NCI-H1092 treated with DMSO at 0.1 percent for 48 hours (cell line): ENCODE measurements around the gene RNASET2.

ENCODE experiments used
- DNase-seq: peaks from one replicate; lab custom pipeline; 2025; lab: John Stamatoyannopoulos, UW

Gene RNASET2

DNA sequence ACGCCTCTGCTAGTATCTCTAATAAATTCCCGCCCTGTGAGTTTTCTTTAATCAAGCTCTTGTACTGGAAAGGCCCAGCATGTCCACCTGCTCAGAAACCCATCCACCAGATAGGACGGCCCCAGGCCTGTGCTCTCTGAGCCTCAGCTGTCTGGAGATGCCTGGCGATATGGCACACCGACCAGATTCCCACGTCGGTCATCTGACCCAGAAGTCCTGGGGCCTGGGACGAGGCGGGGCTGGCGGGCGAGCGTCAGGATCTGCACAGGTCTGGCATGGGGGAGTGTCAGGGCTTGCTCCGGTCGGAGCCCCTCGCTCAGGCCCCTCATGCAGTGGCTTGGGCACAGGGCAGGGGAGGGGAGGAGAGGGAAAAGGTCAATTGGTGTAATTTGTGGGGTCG is 10.2 kb downstream of the RNASET2 start:
- DNase-seq: no peak

DNA sequence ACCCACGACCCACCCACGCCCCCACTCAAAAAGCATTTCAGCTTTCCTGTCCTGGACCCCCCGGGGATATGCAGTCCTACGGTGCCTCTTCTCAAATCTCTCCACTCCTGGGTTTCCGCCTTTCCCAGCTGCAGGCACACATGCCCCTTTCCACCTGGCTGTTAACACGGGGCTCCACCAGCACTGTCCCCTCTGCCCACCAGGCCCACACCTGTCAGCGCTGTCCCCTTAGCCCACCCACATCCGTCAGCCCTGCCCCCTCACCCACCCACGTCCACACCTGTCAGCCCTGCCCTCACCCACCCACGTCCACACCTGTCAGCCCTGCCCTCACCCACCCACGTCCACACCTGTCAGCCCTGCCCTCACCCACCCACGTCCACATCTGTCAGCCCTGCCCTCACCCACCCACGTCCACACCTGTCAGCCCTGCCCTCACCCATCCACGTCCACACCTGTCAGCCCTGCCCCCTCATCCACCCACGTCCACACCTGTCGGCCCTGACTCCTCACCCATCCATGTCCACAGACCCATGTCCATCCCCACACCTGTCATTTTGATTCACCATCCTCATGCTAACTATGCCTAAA is 11.6 kb downstream of the RNASET2 start:
- no peak for DNase-seq

DNA sequence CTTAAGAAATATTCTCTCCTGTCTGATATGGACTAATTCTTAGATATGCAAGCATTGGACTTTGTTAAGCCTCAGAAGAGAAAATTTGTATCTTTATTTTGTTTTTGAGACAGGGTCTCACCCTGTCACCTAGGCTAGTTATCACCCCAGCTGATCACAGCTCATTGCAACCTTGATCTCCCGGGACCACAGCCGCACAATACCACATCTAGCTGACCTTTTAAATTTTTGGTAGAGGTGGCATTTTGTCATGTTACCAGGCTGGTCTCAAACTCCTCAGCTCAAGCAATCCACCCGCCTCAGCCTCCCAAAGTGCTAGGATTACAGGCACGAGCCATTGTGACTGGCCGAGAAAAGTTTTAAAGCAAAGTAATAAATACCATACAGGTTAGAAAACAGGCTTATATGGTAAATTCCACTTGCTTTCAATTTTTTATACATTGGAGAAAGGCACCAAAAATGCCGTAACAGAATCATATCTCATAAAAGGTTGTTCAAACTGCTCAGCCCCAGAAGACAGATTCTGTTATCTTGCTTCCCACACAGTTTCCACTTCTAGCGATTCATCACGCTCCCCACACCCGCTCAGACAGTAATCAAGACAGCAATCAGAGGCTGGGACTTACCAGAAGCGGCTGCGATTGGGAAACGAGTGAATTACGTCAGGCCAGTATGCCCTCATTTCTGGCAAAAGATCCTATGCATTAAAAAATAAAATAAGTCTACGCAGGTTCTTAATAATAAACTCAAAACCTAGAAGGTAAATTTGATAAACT is 13.8 kb downstream of the RNASET2 start:
- DNase-seq: no peak

DNA sequence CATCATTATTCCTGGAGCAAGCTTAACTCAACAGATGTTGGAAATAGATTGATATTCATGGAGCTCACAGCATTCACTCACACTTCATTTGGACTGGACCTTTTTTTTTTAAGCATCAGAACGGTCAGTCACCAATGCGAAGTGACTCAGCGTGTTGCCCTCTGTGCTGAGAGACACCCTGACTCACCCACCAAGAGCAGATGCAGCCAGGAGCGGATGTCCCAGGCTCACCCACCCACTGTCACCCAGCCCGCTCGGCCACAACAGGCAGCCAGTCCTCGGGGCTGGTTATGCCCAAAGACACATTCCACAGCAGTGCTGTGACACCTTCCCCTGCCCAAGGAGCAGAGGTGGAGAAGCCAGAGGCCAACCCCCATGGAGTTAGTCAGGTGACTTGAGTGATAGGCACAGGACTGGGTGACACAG is 15.7 kb downstream of the RNASET2 start:
- DNase-seq: no peak

DNA sequence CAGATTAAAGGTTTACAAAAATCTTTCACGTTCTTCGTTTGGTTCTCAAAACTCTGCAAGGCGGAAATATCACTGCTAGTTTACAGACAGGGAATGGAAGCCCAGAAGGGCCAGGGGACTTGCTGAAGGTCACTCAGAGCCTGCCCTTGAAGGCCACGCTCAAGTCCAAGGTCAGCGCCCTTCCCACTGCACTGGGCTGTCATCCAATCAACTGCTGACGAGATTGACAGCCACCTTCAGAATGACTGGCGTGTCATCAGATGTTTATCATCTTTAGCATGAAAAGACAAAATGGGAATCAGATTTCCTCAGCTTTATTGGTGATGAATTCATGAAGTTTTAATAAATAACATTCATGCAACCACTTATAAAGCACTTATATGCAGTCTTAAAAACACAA is 16.5 kb downstream of the RNASET2 start:
- no peak for DNase-seq

DNA sequence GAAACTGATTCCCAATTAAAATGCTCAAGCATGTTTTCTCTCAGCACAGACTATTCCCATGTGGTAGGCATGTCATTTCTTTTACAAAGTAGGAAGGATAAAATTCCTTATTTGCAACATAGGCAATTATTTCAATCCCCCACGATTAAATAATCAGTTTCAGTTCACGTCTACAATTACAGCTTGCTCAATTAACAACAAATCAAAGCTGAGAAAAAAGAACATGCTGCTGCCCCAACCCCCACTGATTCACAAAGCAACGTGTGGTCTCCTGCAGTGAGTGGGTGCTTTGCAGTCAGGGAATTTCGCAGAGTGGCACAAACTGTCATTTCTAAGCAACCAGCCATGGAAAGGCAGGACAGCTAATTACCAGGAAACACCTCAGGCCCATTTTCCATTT is 17.0 kb downstream of the RNASET2 start:
- no peak for DNase-seq

DNA sequence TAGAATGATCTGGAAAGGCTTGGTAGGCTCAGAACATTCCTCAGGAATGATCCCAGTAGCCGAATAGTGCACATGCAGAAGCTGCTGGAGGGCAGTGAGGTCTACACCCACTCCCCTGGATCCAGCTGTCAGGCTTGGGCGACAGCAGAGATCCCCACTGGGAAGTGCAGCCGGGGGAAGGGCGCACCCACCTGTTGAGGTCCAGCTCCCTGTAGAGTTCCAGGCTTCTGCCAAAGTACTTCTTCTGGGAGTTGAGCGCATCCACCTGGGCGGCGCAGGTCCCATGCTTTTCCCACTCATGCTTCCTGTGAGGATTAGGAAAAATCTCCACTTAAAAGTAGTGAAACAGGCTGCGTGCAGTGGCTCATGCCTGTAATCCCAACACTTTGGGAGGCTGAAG is 17.6 kb downstream of the RNASET2 start:
- DNase-seq: no peak

DNA sequence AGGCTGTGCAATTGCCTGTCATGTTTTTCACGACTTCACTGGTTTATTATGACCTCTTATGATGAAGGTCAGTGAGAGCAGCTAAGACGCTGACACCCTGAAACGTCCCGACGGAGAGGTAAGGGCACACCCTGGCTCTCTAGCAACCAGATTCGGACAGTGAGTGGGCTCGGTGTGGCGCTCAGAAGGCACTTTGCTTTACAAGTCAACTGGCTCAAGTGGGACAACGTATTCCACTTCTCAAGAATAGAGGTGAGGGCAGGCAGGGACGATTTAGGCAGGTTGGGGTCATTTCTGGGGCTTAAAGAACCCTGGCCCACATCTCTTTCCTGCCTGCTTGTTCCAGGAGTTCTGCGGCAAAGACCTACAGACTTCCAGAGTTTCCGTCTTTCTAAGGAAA is 18.2 kb downstream of the RNASET2 start:
- DNase-seq: no peak

DNA sequence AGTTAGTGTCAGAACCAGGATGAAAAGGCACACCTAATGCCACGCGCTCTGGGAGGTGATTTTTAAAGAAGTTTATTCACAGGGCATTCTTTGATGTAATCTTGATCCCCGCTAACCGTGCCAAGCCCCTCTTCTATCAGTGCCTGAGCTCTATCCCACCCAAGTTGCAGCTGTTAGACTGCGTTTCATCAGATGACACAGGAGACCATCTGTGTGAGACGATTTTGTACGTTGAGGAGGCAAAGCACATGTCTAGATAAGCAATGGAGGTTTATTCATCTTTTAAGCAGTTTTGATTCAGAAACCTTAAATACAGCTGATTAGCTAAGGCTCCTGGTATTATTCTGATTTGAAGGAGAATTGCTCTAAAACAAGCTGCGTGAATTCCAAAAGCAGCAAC is 18.6 kb downstream of the RNASET2 start:
- DNase-seq: no peak

DNA sequence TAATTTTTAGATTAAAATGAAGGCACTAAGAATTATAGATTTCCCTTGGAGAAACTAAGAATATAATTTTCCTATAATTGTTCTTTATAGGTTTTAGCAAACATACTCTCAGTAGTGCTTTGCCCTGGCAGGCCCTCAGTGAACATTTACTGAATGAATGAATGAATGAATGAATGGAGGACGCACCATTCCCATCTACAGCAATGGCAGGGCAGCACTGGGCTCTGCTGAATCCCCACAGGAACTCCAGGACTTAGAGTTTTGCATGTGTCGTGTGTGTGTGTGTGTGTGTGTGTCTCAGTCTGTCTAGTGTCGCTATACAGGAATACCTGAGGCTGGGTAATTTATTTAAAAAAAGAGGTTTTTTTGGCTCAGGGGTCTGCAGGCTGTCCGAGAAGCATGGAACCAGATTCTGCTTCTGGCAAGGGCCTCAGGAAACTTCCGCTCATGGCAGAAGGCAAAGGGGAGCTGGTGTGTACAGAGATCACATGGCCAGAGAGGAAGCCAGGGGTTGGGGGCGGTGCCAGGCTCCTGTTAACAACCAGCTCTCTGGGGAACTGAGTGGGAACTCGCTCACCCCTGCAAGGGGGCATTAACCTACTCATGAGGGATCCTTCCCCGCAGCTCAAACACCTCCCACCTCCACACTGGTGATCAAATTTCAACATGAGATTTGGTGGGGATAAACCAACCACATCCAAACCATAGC is 20.1 kb downstream of the RNASET2 start:
- no peak for DNase-seq

DNA sequence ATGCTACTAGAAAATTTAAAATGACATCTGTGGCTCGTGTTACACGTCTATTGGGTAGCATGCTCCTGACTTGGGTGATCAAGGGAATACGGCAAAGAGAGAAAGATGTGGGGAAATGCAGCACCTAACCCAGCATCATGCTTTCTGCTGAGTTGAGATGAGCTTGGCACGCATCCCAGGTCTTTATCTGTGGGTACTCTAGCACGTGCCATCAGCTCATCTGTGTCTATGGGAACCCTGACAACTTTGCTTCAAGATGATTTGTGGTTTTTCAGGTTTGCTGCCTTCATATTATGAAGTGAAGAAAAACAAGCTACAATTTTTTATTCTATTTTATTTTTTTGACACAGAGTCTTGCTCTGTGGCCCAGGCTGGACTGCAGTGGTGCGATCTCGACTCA is 21.0 kb downstream of the RNASET2 start:
- DNase-seq: peak; percentile 19

DNA sequence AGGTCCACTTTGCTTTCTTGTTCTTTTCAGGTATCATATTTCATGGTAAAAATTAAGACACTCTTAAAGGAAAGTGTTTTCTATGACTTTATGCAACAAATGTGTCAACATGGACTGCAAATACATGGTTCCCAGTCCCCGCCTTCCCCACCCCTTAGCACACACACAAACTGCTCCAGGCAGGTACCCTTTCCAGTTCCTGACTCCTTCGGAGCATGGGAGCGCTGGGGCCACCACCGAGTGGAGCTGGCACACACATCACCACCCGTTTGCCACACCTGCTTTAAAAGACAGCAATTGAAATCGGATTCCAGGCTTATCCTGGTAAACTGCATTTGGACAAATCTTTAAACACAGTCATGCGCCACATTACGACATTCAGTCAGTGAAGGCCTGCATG is 22.2 kb downstream of the RNASET2 start:
- no peak for DNase-seq

DNA sequence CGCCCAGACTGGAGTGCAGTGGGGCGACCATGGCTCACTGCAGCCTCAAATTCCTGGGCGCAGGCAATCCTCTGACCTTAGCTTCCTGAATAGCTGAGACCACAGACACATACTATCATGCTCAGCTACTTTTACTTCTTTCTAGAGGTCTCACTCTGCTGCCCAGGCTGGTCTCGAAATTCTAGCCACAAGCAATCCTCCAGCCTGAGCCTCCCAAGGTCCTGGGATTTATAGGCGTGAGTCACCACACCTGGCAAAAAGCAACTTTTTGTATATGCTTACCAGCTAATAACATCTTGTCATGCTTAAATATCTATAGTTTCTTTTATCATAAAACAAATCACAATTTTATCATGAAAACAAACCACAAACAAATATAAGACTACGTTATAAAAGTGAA is 23.0 kb downstream of the RNASET2 start:
- no peak for DNase-seq

DNA sequence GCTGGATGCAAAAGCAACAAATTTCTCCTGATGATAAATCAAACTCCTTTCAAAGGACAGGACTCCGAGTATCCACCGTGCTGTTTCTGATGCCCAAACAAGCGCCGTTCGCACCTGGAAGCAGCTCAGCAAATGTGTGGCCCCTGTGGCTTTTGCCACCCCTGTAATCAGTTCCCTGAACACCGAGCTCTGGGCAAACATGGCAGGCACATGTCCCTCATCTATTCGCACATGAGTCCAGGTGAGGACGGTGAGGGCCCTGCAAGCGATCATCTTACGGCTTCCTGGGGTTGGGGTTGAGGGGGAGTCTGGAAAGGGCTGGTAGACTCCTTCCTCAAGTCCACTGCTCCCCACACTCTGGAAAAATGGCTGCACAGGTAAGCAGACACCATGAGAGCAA is 23.7 kb downstream of the RNASET2 start:
- DNase-seq: no peak

DNA sequence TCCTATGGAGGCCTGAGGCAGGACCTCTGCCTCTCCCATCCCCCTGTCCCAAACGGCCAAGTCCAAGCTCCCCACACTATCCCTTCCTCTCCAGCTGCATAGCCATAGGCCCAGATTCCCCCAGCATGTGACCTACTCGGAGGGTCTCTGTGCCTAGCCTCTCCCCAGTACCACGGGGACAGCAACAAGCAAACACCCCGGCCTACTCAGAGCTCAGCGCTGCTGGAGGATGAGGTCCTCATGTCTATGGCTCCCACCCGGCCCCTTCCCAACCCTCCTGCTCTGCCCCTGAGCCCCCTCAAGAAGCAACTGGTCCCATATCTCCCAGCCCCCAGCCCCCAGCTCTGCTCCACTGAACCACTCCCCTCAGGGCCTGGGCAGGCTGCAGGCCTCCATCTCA is 24.2 kb downstream of the RNASET2 start:
- no peak for DNase-seq

DNA sequence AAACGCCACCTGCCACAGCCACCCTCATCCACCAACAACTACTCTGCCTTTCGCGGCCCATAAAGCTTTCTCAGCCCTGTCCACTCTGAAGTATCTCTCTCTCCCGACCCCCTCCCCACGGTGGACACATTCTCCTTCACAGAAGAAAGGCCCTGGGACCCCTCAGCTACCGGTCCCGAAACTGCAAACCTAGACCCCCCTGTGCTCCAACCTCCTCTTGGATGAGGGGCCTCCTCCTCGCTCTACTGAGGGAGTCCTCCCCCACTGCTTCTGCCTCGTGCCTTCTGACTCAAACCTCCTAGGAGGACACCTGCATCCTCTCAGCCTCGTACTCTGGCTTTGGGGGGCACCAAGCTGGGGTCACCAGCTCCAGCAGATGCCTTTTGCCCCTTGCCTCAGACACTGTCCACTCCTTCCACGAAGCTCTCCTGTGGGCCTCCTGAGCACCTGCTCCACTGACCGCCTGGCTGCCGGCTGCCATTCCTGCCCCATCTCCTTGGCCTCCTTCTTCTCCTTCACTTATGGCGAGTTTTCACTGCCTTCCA is 24.9 kb downstream of the RNASET2 start:
- no peak for DNase-seq

DNA sequence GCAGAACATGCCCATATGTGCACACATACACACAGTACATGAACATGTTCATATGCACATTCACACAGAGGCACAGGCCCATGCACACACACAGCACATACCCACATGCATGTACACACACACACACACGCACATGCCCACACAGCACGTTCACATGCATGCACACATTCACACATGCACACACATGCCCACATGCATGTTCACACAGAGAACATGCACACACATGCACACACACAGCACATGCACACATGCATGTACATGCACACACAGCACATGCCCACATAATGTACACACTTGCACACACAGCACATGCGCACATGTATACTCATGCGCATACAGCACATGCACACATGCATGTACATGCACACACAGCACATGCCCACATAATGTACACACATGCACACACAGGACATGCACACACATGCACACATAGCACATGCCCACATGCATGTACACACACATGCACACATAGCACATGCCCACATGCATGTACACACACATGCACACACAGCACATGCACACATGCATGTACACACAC is 25.9 kb downstream of the RNASET2 start:
- no peak for DNase-seq

DNA sequence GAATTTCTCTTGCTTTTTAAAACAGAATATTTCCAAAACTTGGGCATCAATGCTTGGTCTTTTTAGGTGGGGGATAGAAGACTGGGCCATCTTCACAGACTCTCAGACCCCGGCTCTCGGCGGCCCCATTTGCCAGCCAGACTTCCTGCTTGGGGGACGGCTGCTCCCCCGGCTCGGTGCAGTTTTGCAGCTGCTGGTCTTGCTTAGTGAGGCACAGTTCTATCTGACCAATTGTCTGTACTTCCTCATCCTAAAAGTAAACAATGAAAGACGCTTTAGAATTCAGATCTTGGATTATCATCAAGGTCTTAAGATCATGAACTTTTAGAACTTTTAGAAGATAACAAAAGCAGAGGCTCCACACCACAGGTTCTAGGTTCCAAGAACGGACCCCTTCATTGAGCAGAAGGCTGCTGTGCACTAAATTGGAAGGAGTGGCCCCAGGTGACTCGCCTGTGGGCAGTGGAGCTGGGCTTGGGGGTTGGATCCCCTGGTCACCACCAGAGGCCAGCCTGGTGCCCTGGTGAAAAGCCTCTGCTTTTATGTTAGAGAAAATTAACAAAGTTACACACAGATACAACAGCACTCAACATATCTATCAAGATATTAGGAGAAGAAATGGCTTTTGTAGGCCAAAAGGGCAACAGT is 26.7 kb downstream of the RNASET2 start:
- DNase-seq: no peak

DNA sequence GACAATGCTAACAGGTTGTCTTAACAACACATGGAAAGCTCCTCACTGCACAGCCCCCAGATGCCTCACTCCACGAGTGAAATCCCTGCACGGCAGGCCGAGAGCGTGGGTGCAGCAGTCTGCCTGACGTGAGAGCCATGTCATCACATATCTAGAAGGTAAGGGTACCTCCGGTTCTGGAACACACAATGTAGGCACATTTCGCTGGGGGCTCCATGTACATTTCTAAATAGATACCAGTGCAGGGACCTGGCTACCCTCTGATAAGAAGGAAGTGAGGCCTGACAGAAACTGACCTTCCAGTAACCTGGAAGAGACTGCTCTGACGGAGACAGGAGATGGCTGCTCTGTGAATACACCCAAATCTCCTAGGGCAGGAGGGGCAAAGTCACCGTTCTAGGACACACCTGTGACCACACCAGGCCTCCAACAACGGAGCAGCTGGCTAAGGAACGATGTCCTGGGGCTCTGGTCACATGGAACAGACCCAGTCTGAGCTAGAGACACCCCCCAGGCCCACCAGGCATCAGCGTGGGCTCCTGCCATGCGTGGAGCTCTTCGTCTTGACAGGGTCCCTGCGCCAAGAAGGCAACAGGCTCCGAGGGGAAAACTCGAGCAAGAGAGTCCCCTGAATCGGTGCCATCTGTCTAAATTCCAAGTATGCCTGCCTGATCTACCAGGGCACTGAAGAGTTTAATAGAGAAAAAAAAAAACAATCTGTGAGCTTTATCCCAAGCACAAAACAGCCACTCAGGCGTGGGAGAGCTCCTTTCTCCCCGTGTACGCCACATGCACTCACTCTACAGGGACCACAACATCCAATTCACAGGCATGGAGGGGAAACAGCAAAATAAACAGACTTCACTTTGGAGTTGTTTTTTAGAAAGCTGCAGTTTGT is 27.5 kb downstream of the RNASET2 start:
- DNase-seq: no peak

DNA sequence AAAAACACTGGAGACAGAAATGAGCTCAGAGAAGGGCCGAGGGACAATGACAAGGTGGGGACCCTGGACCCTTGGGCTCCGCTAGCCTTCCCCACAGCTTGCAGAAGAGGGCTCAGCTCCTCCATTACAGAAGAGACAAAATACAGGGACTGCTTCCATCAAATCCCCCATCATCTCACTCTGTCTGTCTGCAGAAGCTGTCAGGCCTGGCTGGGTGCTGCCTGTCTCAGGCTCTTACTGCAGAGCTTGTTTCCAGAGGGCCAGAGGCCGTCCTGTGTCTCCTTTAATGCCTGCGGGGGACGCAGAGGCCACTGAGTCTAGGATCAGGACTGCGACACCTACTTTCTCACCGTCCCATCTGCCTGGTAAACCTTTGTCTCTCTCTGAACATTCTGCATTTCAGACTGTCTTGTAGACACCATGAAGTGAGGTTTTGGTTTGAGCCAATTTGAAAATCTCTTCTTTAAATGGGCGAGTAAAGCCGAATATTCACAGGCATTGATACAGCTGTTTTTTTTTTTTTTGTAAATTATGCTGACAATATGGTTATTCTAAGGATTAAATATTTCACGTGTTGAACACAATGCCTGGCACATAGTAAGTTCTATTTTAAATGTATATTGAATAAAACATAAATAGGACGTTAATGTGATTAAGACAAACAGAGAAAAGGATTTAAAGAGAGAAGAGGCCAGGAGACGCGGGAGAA is 28.3 kb downstream of the RNASET2 start:
- DNase-seq: no peak
